ENCODE results near the gene MCOLN2. TPM values are rescaled to one million over a fixed set of nuclear protein-coding genes. Genes with fewer than 3 reads are reported as not detected.
"Not testable (repeated sequence)": the region's sequence is repeated elsewhere in the genome, so short reads cannot be mapped to it uniquely, and the experiment has no call there.

MCOLN2 gene
- total and polyA plus RNA-seq, 2 donors (not counting 1 experiment from before 2014, with no cell fraction given): 23.9 to 25.8 TPM

- intact Hi-C loops (cut with micrococcal nuclease): no loop called here
- Mint-ChIP-seq H3K9me3 (ENCODE audit: insufficient read depth) (no peaks in the 10 kb centered on the region), H3K4me3 (no peak overlapping the region), H3K27ac (no peak overlapping the region), H3K4me1 (no peaks in the 10 kb centered on the region), H3K27me3 (peaks cover 2% of the 10 kb centered on the region)
- POLR2A ChIA-PET: no interaction called here
- Histone ChIP-seq H3K4me2 (replicated peaks; ENCODE audit: low read depth, low read length, poor library complexity, severe bottlenecking) (no peak overlapping the region), H2AFZ (ENCODE audit: insufficient read depth, low read depth, low read length, poor library complexity, severe bottlenecking) (no peak overlapping the region), H3K4me3 (ENCODE audit: control extremely low read depth in 1 of 5, extremely low read depth in 1 of 5, insufficient read depth in 1 of 5, low read depth in 2 of 5, low read length in 4 of 5) (no peak overlapping the region), H3K36me3 (replicated peaks in 1 of 2; ENCODE audit: control extremely low read depth in 1 of 2, control insufficient read depth in 1 of 2, extremely low read depth in 1 of 2, insufficient read depth in 2 of 2, low read length in 1 of 2) (no peaks in the 10 kb centered on the region), H3K27ac (ENCODE audit: low read length in 2 of 2) (no peak overlapping the region), H3K9me3 (ENCODE audit: control extremely low read depth in 1 of 3, control insufficient read depth in 2 of 3, insufficient read depth in 1 of 3, low read length in 2 of 3) (peaks cover 0 to 1% (median 0%) of the 10 kb centered on the region in 3 donors), H3K9ac (ENCODE audit: low read length) (no peak overlapping the region), H3K4me1 (ENCODE audit: control insufficient read depth in 2 of 2, insufficient read depth in 2 of 2, low read length in 2 of 2) (no peaks in the 10 kb centered on the region), H4K20me1 (ENCODE audit: control insufficient read depth, insufficient read depth, low read length, poor library complexity, severe bottlenecking) (no peaks in the 10 kb centered on the region), H3K27me3 (replicated peaks in 1 of 4; ENCODE audit: control extremely low read depth in 1 of 4, control insufficient read depth in 3 of 4, insufficient read depth in 4 of 4, low read length in 3 of 4) (no peaks in the 10 kb centered on the region), H3K79me2 (ENCODE audit: control insufficient read depth, insufficient read depth, low read length) (no peaks in the 10 kb centered on the region)
- no peak for DNase-seq
- CTCF ChIA-PET: interaction anchor here (2.2 kb wide), 1 partner anchor 71 kb away, joined by 6 read pairs; no protein-coding TSS in a partner anchor
- no CpG with 5 or more reads among the region's 1 CpG for WGBS (ENCODE audit: insufficient coverage)
- ATAC-seq (ENCODE audit: low read depth): no peak
- no peak for TF ChIP-seq EZH2 (IDR thresholded peaks at IDR 0.05; ENCODE audit: borderline replicate concordance, insufficient read depth, low read depth, low read length, poor library complexity, severe bottlenecking)
- no peak for TF ChIP-seq CTCF (IDR thresholded peaks at IDR 0.05)
Measured at GRCh38 chr1:85015826-85016225, 18.9 kb upstream of the MCOLN2 start.

GRCh38 chr1:85005641-85006040 lies 8.7 kb upstream of the MCOLN2 start:
- peaks cover 12% of the 10 kb centered on the region for H3K4me1 Mint-ChIP-seq
- H3K27ac ChIP-seq (ENCODE audit: low read length in 2 of 2); H4K20me1 ChIP-seq (ENCODE audit: control insufficient read depth, insufficient read depth, low read length, poor library complexity, severe bottlenecking); H3K27ac Mint-ChIP-seq; POLR2A ChIA-PET; DNase-seq; H3K36me3 ChIP-seq (replicated peaks in 1 of 2; ENCODE audit: control extremely low read depth in 1 of 2, control insufficient read depth in 1 of 2, extremely low read depth in 1 of 2, insufficient read depth in 2 of 2, low read length in 1 of 2); H3K9me3 Mint-ChIP-seq (ENCODE audit: insufficient read depth); intact Hi-C loops (cut with micrococcal nuclease); H3K79me2 ChIP-seq (ENCODE audit: control insufficient read depth, insufficient read depth, low read length); H3K4me1 ChIP-seq (ENCODE audit: control insufficient read depth in 2 of 2, insufficient read depth in 2 of 2, low read length in 2 of 2); H3K9ac ChIP-seq (ENCODE audit: low read length); H2AFZ ChIP-seq (ENCODE audit: insufficient read depth, low read depth, low read length, poor library complexity, severe bottlenecking); H3K4me3 Mint-ChIP-seq; ATAC-seq (ENCODE audit: low read depth); H3K4me3 ChIP-seq (ENCODE audit: control extremely low read depth in 1 of 5, extremely low read depth in 1 of 5, insufficient read depth in 1 of 5, low read depth in 2 of 5, low read length in 4 of 5); H3K4me2 ChIP-seq (replicated peaks; ENCODE audit: low read depth, low read length, poor library complexity, severe bottlenecking): not testable (repeated sequence)
- peaks cover 1 to 13% (median 8%) of the 10 kb centered on the region in 3 donors for H3K9me3 ChIP-seq (ENCODE audit: control extremely low read depth in 1 of 3, control insufficient read depth in 2 of 3, insufficient read depth in 1 of 3, low read length in 2 of 3)
- no CpG with 5 or more reads among the region's 1 CpG for WGBS (ENCODE audit: insufficient coverage)
- CTCF ChIA-PET: interaction anchor here (1.4 kb wide), 1 partner anchor 22 kb away, joined by 6 read pairs; no protein-coding TSS in a partner anchor
- H3K27me3 Mint-ChIP-seq: peaks cover 12% of the 10 kb centered on the region
- peaks cover 0 to 11% (median 4%) of the 10 kb centered on the region in 4 experiments for H3K27me3 ChIP-seq (replicated peaks in 1 of 4; ENCODE audit: control extremely low read depth in 1 of 4, control insufficient read depth in 3 of 4, insufficient read depth in 4 of 4, low read length in 3 of 4)

Data from B cell (primary cell).